Muscle layer of duodenum (tissue), 2 donors: ENCODE data around the gene TRIM62.

Experiments
- H3K27ac ChIP-seq: one replicate; pipeline ENCODE4 v1.7.0; 2013; ENCODE audit warnings: mild to moderate bottlenecking, low read length
- H3K27me3 ChIP-seq: one replicate; pipeline ENCODE4 v1.7.0; 2013; ENCODE audit warnings: low read depth, mild to moderate bottlenecking, control low read depth, low read length
- H3K36me3 ChIP-seq, 2 donors: one replicate each; pipeline ENCODE4 v1.7.0; 2013; ENCODE audit warnings: low read length in 2 of 2, control low read depth in 1 of 2, mild to moderate bottlenecking in 1 of 2; ENCODE audit not compliant: insufficient read depth in 2 of 2, control insufficient read depth in 1 of 2
- H3K4me1 ChIP-seq, 2 donors: one replicate each; pipeline ENCODE4 v1.7.0; 2013; ENCODE audit warnings: low read length in 2 of 2, mild to moderate bottlenecking in 2 of 2, control low read depth in 1 of 2, moderate library complexity in 1 of 2; ENCODE audit not compliant: insufficient read depth in 2 of 2, control insufficient read depth in 1 of 2
- H3K4me3 ChIP-seq, 2 donors: one replicate each; pipeline ENCODE4 v1.7.0; 2013; ENCODE audit warnings: low read length in 2 of 2, low read depth in 1 of 2, mild to moderate bottlenecking in 1 of 2
- H3K9me3 ChIP-seq, 2 donors: one replicate each; pipeline ENCODE4 v1.7.0; 2013; ENCODE audit warnings: low read length in 2 of 2, control low read depth in 1 of 2, mild to moderate bottlenecking in 1 of 2; ENCODE audit not compliant: control insufficient read depth in 1 of 2
- donor health status: healthy.

The TRIM62 gene

DNA sequence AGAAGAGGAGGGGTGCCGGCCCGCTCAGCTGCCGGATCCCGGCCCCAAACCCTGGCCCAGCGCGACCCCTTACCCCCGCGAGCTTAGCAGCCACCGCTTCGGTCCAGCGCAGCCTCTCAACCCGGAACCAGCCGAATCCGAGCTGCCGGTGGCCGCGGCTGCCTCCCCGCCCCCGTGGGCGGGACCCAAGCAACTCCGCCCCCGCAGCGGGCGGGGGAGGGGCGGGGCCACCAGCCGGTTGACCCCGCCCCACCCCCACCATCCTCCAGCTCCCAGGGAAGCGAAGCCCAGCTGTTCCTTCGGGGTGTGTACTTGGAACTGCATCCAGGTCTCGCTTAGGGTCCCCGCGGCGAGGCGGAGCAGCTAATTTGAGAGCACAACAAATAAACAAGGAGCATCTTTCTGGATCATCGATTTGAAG is at the start of gene TRIM62:
Gene TRIM62, minus strand, starts transcription at position 123 of the 421 bp plus-strand sequence. CDS start 611 bp downstream, outside the sequence.
- Histone ChIP-seq H3K36me3 (peaks cover 0 to 4% of the 10 kb centered on the region in 2 donors), H3K4me3 (peak within 1 kb of the TSS; percentile 59 to 91), H3K9me3 (no peaks in the 10 kb centered on the region), H3K27ac (no peak within 1 kb of the TSS), H3K4me1 (peaks cover 3 to 24% of the 10 kb centered on the region in 2 donors), H3K27me3 (no peaks in the 10 kb centered on the region)

DNA sequence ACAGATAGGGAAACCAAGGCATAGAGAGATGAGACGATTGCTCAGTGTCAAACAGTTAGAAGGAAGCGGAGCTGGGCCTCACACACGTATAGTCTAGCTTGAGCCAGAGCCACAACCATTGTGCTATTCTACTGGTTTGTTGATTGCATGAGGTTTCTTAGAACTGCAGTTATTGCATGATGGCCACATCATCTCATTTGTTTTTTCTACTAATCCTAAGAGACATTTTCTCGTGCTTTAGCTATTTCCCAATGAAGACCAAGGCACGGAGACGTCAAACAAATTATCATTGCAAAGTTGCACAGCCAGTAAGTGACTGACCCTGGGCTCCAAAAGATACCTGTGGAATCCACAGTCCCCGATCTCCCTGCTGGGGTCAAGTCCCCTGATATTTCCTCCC is 49.3 kb upstream of the TRIM62 start:
- Histone ChIP-seq H3K27ac (no peak overlapping the region), H3K36me3 (no peaks in the 10 kb centered on the region), H3K4me1 (peaks cover 0 to 6% of the 10 kb centered on the region in 2 donors), H3K9me3 (no peaks in the 10 kb centered on the region), H3K27me3 (no peaks in the 10 kb centered on the region), H3K4me3 (no peak overlapping the region)

- no peak overlapping the region for H3K27ac ChIP-seq
- peaks cover 0 to 6% of the 10 kb centered on the region in 2 donors for H3K4me1 ChIP-seq
- H3K9me3 ChIP-seq = peaks cover 0 to 5% of the 10 kb centered on the region in 2 donors
- H3K4me3 ChIP-seq = no peak overlapping the region
- H3K27me3 ChIP-seq = no peaks in the 10 kb centered on the region
- no peaks in the 10 kb centered on the region for H3K36me3 ChIP-seq
These were observed 47.2 kb upstream of the TRIM62 start for GRCh38 chr1:33228935-33229487.

- Histone ChIP-seq H3K4me1 (peaks cover 0 to 6% of the 10 kb centered on the region in 2 donors), H3K4me3 (no peak overlapping the region), H3K27ac (no peak overlapping the region), H3K27me3 (no peaks in the 10 kb centered on the region), H3K36me3 (no peaks in the 10 kb centered on the region), H3K9me3 (peaks cover 0 to 10% of the 10 kb centered on the region in 2 donors)
These were observed 43.7 kb upstream of the TRIM62 start for GRCh38 chr1:33225586-33225985.

DNA sequence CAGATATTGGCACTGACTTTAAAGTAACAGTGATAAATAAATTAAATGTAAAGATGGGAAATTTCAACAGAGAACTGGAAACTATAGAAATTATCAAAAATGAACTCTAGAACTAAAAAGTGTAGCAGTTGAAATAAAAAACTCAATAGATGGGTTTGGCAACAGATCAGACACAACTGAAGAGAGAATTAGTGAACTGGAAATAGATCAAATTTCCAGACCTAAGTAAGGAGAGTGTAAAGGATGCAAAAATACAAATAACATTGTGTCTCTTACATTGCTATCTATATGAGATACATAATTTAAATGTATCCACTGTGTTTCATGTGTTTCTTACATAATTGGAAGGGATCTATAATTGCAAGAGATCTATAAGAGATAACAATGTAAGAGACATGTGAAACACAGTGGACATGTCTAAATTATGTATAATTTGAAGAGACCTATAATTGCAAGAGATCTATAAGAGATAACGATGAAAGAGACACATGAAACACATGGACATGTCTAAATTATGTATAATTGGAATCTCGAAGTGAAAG is 42.4 kb upstream of the TRIM62 start:
- Histone ChIP-seq H3K4me3 (no peak overlapping the region), H3K27ac (no peak overlapping the region), H3K9me3 (peaks cover 0 to 10% of the 10 kb centered on the region in 2 donors), H3K4me1 (peaks cover 0 to 6% of the 10 kb centered on the region in 2 donors), H3K36me3 (no peaks in the 10 kb centered on the region), H3K27me3 (no peaks in the 10 kb centered on the region)

GRCh38 chr1:33222381-33222780 is 40.5 kb upstream of the TRIM62 start:
- Histone ChIP-seq H3K9me3 (peaks cover 0 to 10% of the 10 kb centered on the region in 2 donors), H3K4me1 (no peaks in the 10 kb centered on the region), H3K27me3 (no peaks in the 10 kb centered on the region), H3K4me3 (no peak overlapping the region), H3K36me3 (no peaks in the 10 kb centered on the region), H3K27ac (no peak overlapping the region)

GRCh38 chr1:33221385-33221758 is 39.5 kb upstream of the TRIM62 start:
- Histone ChIP-seq H3K36me3 (no peaks in the 10 kb centered on the region), H3K4me1 (no peaks in the 10 kb centered on the region), H3K27me3 (no peaks in the 10 kb centered on the region), H3K4me3 (no peak overlapping the region), H3K9me3 (peaks cover 0 to 10% of the 10 kb centered on the region in 2 donors), H3K27ac (no peak overlapping the region)

DNA sequence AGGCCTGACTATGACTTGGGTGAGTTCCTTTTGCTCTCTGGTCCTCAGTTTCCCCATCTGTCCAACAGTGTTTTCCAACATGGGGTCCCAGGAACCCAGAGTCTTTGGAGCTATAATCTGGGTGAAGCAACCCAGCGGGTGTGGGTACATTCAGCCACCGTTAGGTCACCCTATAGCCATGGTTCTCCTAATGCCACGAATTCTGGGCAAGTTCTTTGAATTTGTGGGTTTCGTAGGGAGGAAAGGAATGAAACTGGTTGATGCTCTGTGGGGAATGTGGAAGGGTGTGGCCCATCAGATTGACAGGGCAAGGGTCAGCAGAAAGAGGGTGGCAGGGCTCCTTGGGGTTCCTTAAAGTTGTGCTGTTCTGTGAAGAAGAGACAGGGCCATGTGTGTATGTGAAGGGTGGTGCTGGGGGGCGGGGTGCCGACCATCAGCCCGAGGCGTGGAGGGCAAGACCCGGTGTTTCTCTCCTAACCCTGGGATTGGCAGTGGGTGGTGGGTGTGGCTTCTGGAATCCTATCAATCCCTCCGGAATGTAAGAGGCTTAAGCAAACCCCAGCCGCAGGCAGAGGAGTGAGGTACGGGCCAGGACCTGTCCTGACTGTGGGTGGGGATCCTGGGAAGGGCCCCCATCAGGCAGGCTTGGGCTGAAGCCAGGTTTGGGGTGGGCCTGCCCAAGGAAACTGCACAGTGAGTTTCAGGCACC is 39.0 kb upstream of the TRIM62 start:
- Histone ChIP-seq H3K27ac (no peak overlapping the region), H3K9me3 (peaks cover 0 to 10% of the 10 kb centered on the region in 2 donors), H3K27me3 (no peaks in the 10 kb centered on the region), H3K4me1 (no peaks in the 10 kb centered on the region), H3K4me3 (no peak overlapping the region), H3K36me3 (no peaks in the 10 kb centered on the region)

DNA sequence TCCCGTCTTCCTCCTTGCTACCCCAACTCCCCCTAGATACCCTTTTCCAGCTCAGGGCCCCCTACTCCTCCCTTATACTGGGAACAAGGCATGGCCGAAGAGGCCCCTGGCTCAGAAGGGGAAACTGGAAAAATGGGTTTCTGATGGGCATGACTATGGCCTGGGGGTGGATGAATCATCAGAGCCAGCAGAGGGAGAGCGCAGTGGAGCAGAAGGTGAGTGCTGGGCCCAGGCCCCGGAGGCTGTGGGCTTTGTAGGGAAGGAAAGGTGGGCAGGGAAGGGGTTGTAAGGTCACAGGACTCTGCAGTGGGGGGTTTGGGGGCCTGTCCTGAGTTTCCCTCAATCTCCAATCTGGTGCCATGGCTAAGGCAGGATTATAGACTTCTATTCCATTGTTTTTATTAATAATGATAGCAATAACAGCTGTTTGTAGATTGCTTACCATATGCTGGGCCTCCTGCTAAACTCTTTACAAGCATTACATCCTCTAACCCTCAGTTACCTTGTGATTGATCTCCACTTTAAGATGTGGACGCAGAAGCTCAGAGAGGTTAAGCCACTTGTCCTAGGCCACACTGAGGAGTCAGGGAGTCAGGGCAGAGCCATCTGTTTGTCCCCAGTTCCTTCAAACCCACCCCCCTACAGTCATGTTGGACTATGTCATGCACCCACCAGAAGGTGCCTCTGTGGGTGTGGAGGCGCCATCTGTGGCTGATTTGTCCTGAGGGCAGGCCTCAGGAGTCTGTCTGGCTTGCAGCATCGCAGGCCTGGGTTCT is 38.2 kb upstream of the TRIM62 start:
- H3K9me3 ChIP-seq = peaks cover 0 to 10% of the 10 kb centered on the region in 2 donors
- H3K27ac ChIP-seq = no peak overlapping the region
- H3K4me1 ChIP-seq = no peaks in the 10 kb centered on the region
- no peaks in the 10 kb centered on the region for H3K36me3 ChIP-seq
- no peaks in the 10 kb centered on the region for H3K27me3 ChIP-seq
- H3K4me3 ChIP-seq = no peak overlapping the region

- no peaks in the 10 kb centered on the region for H3K27me3 ChIP-seq
- no peaks in the 10 kb centered on the region for H3K36me3 ChIP-seq
- no peaks in the 10 kb centered on the region for H3K4me1 ChIP-seq
- no peak overlapping the region for H3K4me3 ChIP-seq
- H3K27ac ChIP-seq = no peak overlapping the region
- H3K9me3 ChIP-seq = no peaks in the 10 kb centered on the region
These were observed 30.1 kb upstream of the TRIM62 start for GRCh38 chr1:33211972-33212371.

DNA sequence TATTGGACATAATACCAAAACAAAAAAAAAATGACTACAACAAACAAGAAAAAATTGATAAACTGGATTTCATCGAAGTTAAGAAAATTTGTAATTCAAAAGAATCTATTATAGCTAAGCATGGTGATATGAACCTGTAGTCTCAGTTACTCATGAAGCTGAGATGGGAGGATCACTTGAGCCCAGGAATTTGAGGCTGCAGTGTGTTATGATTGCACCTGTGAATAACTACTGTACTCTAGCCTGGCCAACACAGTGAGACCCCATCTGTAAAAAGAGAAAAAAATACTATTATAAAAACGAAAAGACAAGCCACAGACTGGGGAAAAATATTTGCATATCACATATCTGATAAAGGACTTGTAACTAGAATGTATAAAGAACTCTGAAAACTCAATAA is 24.5 kb upstream of the TRIM62 start:
- H3K9me3 ChIP-seq = no peaks in the 10 kb centered on the region
- no peaks in the 10 kb centered on the region for H3K27me3 ChIP-seq
- H3K4me3 ChIP-seq = no peak overlapping the region
- no peak overlapping the region for H3K27ac ChIP-seq
- no peaks in the 10 kb centered on the region for H3K36me3 ChIP-seq
- no peaks in the 10 kb centered on the region for H3K4me1 ChIP-seq
